IMR-90 (cell line): Measurements from ENCODE around the gene NPFFR2.
"Not testable (repeated sequence)": the region's sequence is repeated elsewhere in the genome, so short reads cannot be mapped to it uniquely, and the experiment has no call there.

ENCODE experiments used
- CTCF ChIP-seq: conservative IDR thresholded peaks from 2 replicates; pipeline ENCODE4 v1.5.1; 2012; ENCODE audit warnings: mild to moderate bottlenecking, low read depth, low read length, improper control_type of control experiment
- NFE2L2 ChIP-seq: fragments of 150-350 bp; IDR thresholded peaks from 2 replicates; pipeline ENCODE4 v1.6.1; 2016; ENCODE audit warnings: low read depth, mild to moderate bottlenecking, low read length
- POLR2A ChIP-seq: IDR thresholded peaks from 2 replicates; pipeline ENCODE4 v1.6.1; 2012; ENCODE audit warnings: mild to moderate bottlenecking, low read depth, low read length
- RAD21 ChIP-seq: IDR thresholded peaks from 2 replicates; pipeline ENCODE4 v1.6.1; 2012; ENCODE audit warnings: low read length, improper control_type of control experiment
- RFX5 ChIP-seq: IDR thresholded peaks from 2 replicates; pipeline ENCODE4 v1.8.0; 2012; ENCODE audit warnings: low read depth, mild to moderate bottlenecking, low read length, moderate library complexity

DNA sequence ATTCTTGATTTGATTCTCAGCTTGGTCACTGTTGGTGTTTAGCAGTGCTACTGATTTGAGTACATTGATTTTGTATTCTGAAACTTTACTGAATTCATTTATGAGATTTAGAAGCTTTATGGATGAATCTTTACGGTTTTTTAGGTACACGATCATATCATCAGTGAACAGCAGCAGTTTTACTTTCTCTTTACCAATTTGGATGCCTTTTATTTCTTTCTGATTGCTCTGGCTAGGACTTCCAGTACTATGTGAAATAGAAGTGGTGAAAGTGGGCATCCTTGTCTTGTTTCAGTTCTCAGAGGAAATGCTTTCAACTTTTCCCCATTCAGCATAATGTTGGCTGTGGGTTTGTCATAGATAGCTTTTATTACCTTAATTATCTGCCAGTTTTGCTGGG is 58.8 kb downstream of the NPFFR2 start:
- not testable (repeated sequence) for TF ChIP-seq NFE2L2, CTCF, RAD21, POLR2A, RFX5
